GM12875 (cell line): ENCODE measurements around the gene GSTM4.

Source experiments
- H3K4me3 ChIP-seq: one replicate; pipeline ENCODE4 v1.5.1; 2011; ENCODE audit warnings: low read depth, low read length, control low read depth
- CTCF ChIP-seq: IDR thresholded peaks from 2 replicates; pipeline ENCODE4 v1.5.1; 2011; ENCODE audit warnings: low read depth, mild to moderate bottlenecking, control low read depth, inconsistent platforms, low read length, moderate library complexity, borderline replicate concordance; ENCODE audit not compliant: insufficient read depth

Gene GSTM4

DNA sequence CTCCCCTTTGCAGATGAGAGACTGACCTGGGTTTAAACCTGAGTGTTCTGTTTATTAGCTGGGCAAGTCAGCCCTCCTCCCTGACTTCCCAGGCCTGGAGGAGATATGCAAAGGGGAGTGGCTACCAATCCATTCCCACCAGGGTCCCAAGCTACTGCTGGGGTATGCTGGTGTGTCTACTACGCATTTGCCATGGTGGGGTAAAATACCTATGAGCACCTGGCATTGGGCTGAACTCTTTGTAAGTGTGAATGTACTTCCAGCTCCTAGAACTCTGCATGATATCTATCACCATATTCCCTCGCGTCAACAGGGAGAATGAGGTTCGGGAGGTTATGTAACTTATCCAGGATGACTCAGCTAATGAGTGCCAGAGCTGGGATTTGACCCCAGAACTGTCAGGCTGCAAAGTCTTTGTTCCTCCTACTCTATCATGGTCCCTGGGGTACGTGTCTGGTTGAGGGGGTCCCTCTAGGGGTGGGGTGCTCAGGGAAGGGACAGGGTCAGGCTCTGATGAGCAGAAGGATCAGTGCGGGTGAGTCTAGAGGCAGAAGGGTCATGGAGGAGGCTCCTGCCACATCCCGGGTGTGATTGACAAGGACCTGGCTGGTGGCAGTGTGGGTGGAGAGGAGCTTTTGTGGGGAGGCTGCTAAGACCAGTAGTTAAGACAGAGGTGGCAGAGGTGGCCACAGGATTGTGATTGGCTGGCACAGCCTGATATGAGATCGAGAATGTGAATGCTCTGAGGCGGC is 19.5 kb upstream of the GSTM4 start:
- TF ChIP-seq CTCF, result no peak
- H3K4me3 ChIP-seq, result no peak overlapping the region

DNA sequence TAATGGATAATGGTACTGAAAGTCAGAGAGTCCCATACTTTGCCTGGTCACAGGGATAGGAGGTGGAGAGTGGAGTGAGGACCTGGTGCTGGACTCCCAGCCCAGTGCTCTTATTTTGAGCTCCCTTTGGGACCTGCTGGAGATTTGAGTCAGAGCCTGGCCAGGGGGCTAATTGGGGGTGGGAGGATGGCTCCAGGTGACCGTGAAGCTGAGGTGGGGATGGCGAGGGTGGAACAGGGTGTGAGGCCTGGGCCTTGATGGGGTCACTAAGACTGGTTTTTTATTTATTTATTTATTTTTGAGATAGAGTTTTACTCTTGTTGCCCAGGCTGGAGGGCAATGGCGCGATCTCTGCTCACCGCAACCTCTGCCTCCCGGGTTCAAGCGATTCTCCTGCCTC is 18.5 kb upstream of the GSTM4 start:
- no peak overlapping the region for H3K4me3 ChIP-seq
- TF ChIP-seq CTCF, result no peak

GRCh38 chr1:109639063-109639840 is 16.6 kb upstream of the GSTM4 start:
- TF ChIP-seq CTCF, result no peak
- H3K4me3 ChIP-seq, result no peak overlapping the region

GRCh38 chr1:109639841-109640184 is 16.1 kb upstream of the GSTM4 start:
- H3K4me3 ChIP-seq, result no peak overlapping the region
- no peak for TF ChIP-seq CTCF

- peak; percentile 96 for TF ChIP-seq CTCF
- no peak overlapping the region for H3K4me3 ChIP-seq
Observed at GRCh38 chr1:109640285-109640865, 15.5 kb upstream of the GSTM4 start.

DNA sequence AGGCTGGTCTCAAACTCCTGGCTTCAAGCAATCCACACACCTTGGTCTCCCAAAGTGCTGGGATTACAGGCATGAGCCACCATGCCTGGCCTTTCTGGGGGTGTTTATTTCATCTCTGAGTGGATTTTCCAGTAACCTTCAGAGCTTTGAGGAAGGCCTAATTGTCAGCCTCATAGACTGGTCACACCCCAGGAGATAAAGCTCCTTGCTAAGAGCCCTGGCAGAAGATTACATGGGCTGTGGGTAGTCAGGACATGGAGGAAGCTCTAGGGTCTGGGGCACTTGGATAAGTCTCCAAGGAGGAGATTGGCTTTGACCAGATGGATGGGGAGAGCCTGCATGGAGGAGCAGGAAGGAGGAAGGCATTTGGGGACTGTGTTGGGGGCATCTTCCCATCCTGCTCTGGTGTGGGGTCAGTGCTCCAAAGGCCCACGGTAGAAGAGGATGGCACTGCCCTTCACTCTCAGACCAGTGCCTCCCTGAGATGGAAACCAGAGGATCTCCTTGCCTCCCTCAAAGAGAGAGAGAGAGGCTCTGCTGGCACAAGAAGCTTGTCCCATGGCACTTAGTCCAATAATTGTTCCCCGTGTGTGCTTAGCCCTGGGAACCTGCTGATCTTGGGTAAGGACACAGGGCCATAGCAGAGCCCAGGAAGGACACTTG is 14.7 kb upstream of the GSTM4 start:
- no peak overlapping the region for H3K4me3 ChIP-seq
- TF ChIP-seq CTCF, result no peak
